H7 (cell line): ENCODE data around the gene ADCY3. TPM values are rescaled to one million over a fixed set of nuclear protein-coding genes. Genes with fewer than 3 reads are reported as not detected.
A peak's percentile ranks its signal among the peaks of the same experiment; 100 is the strongest.

Experiments used
- DNase-seq: peaks from one replicate; pipeline ENCODE4 v3.0.0; 2012
- H3K27me3 ChIP-seq: 2 replicates; pipeline ENCODE4 v1.6.0; 2011; ENCODE audit warnings: mild to moderate bottlenecking, low read length; ENCODE audit not compliant: control insufficient read depth, insufficient read depth
- H3K36me3 ChIP-seq: replicated peaks from 2 replicates; pipeline ENCODE4 v1.5.1; 2011; ENCODE audit warnings: low read length; ENCODE audit not compliant: control insufficient read depth, insufficient read depth
- H3K4me3 ChIP-seq: 2 replicates; pipeline ENCODE4 v1.5.1; 2011; ENCODE audit warnings: low read depth, mild to moderate bottlenecking, control low read depth, low read length, moderate library complexity; ENCODE audit not compliant: insufficient read depth
- total RNA-seq: library from RNA; depleted of rRNA; stranded (reverse); fragments of >200 nt; shearing (Covaris generic); gene quantifications from 2 replicates; pipeline ENCODE4 v1.2.3, GENCODE V29; 2014

Gene ADCY3
- total RNA-seq, 1 experiment from 2014 or later, result 13.1 TPM

DNA sequence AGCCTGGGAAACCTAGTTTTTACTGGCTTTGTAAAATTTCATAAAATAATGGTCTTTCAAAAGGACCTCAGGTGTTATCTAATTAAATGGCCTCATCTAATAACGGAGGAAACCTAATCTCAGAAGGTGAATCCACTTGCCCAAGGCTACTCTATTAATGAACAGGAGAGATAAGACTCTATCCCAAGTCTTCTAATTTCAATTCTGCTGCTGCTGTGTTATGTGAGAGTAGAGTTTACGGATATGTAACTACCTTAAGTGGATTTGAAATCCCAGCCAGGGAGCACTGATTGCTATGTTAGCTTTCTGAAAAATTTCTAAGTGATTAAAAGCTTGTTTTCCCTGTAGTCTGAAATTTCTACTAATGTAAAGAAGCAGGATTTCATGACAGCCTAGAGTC lies 17.2 kb upstream of the ADCY3 start:
- Histone ChIP-seq H3K36me3 (no peaks in the 10 kb centered on the region), H3K27me3 (no peaks in the 10 kb centered on the region), H3K4me3 (no peak overlapping the region)
- DNase-seq, result no peak

DNA sequence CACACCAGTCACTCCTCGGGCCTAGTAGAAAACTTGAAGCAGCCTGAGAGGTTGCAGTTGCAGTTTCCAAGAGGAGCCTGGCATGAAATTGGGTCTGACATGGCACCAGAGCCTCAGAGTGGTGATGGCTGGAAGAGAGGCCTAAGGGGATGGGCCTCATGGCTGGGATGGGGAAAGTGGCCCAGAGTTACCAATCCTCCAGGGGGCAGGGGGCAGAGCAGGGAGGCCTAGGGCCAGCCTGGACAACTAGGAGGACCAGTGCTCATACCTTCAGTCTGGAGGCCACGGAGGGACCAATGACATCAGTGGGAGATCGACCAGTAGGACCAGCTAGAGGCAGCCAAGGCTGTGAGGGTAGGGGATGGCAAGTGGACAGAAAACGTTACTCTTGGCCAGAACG lies 15.1 kb upstream of the ADCY3 start:
- no peak overlapping the region for H3K4me3 ChIP-seq
- no peaks in the 10 kb centered on the region for H3K36me3 ChIP-seq
- H3K27me3 ChIP-seq, result no peaks in the 10 kb centered on the region
- no peak for DNase-seq

DNA sequence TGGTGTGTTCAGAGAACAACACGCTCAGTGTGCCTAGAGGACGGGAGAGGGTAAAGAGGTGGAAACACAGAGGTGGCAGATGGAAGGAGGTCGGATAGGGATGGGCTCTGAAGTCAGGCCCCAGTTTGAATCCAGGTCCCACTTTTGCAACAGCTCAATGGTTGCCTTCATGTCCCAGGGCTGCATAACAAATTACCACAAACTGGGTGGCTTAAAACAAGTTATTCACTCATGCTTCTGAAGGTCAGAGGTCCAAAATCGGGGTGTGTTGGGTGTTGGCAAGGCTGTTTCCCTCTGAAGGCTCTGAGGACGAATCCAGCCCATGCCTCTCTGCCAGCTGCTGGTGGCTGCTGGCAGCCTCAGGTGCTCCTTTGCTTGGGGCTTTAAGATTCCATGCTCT lies 12.7 kb upstream of the ADCY3 start:
- no peak for DNase-seq
- Histone ChIP-seq H3K4me3 (no peak overlapping the region), H3K36me3 (no peaks in the 10 kb centered on the region), H3K27me3 (no peaks in the 10 kb centered on the region)

DNA sequence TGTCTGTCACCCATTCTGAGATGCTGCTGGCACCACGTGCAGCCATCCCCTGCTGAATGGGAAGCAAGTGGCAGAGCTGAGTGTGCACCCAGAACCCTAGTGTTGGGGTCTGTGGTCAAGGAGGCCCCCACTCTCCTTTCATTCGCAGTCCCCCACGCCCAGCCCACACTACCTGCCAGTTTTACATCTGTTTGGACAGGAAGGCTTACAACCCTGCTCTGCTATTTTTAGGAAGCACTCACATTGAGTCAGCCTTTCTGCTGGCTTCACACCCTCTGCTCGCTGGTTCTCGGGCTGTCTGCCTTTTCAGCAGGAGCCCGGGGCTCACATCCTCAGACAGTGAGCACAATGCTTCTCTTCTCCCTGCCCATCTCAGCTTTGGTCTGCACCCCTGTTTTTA lies 10.7 kb upstream of the ADCY3 start:
- Histone ChIP-seq H3K4me3 (no peak overlapping the region), H3K36me3 (no peaks in the 10 kb centered on the region), H3K27me3 (peaks cover 2% of the 10 kb centered on the region; the same call in 1 of the 2 replicates)
- DNase-seq, result no peak

DNA sequence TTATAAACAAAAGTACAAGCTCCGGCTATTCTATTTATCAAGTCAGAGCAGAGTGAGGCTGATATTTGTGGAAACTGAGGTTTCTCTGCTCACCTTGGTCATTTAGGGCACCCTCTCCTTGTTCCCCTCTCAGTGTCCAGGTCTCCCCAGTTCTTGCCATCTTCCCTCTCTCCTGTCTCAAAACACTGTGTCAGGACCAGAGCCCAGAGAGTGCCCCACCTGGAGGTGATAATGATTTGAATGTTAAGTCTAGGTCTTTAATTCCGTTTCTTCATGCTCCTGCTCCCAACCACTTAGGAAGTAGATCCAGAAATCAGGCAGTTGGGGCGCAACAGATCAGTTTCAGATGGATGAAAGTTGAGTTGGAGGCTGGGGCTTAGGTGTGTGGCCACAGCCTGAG lies 9.2 kb upstream of the ADCY3 start:
- no peak overlapping the region for H3K4me3 ChIP-seq
- peaks cover 2% of the 10 kb centered on the region; the same call in 1 of the 2 replicates for H3K27me3 ChIP-seq
- peak; percentile 12 for DNase-seq
- no peaks in the 10 kb centered on the region for H3K36me3 ChIP-seq

DNA sequence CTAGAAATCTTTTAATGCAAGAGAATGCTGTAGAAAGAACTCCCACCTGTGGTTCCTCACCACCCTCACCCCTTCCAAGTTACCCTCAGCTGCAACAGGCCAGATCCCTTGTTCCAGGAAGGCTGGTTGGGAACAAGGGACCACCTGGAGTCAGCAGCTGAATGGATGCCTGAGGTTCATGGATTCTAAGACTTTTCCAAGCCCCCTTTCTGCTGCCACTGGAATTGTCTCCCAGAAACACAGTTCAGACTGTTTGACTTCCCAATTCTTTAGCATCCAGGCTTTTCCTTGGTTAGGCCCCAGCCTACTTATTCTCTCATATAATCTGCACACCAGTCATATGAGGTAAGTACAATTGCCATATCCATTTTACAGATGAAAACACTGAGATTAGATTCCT lies 8.0 kb upstream of the ADCY3 start:
- no peaks in the 10 kb centered on the region for H3K36me3 ChIP-seq
- peaks cover 2% of the 10 kb centered on the region; the same call in 1 of the 2 replicates for H3K27me3 ChIP-seq
- peak; percentile 59 for DNase-seq
- no peak overlapping the region for H3K4me3 ChIP-seq

DNA sequence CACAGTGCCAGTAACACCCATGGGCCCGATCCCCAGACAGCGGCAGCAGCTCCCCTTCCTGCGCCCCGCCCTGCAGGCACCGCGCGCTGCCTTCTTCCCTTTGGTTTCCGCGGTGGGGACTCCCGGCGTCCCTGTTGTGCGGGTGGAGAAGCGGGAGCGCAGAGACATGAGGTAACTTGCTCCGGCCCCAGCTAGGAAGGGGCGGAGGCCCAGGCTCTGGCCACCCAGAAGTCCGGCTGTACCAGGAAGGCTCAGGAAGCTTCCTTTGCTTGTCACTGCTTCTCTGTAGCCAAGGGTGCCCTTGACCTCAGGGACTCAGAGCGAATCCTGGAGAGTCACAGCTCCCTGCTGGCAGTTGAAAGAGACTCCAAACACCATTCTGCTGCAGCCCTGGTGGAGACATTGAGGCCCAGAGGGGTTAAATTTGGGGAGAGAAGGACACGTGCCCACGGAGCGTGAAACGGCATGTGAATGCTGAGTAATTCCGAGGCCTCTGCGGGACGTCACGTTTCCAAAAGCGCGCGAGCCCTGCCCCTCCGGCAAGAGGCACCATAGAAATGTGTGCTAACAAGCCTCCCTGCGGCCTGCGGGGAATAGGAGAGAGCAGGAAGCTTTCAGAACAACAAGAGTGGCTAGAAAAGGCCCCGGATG lies 6.7 kb upstream of the ADCY3 start:
- Histone ChIP-seq H3K4me3 (no peak overlapping the region), H3K36me3 (no peaks in the 10 kb centered on the region), H3K27me3 (peaks cover 2% of the 10 kb centered on the region; the same call in 1 of the 2 replicates)
- peak; percentile 72 for DNase-seq

DNA sequence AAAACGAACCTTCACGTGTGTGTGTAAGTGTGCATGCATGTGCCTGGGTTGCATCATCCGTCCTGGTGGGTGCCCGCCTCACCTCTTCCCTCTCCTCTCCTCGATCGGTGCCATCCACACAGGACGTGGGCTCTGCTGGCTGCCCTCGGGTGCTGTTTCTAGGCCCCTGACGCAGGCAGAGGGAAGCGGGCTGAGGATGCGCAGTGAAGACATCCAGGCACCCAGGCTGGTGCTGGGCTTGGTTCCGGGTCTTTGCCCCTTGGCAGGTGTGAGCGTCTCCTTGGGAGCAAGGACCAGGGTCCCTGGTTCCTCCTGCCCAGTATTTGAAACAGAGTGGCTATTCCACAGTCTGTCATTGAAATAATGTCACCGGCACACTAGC lies 6.2 kb upstream of the ADCY3 start:
- Histone ChIP-seq H3K36me3 (no peaks in the 10 kb centered on the region), H3K4me3 (no peak overlapping the region), H3K27me3 (peaks cover 2% of the 10 kb centered on the region; the same call in 1 of the 2 replicates)
- no peak for DNase-seq

DNA sequence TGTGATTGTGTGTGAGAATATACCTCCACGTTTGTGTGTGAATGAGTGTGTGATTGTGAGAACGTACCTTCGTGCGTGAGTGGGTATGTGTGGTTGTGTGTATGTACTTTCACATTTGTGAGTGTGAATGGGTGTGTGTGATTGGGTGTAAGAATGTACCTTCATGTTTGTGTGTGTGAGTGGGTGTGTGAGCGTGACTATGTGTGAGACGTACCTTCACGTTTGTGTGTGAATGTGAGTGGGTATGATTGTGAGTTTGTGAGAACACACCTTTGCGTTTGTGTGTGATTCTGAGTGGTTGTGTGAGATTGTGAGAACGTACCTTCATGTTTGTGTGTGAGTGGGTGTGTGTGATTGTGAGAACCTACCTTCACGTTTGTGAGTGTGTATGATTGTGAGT lies 5.8 kb upstream of the ADCY3 start:
- Histone ChIP-seq H3K4me3 (no peak overlapping the region), H3K27me3 (peaks cover 4% of the 10 kb centered on the region), H3K36me3 (no peaks in the 10 kb centered on the region)
- no peak for DNase-seq

DNA sequence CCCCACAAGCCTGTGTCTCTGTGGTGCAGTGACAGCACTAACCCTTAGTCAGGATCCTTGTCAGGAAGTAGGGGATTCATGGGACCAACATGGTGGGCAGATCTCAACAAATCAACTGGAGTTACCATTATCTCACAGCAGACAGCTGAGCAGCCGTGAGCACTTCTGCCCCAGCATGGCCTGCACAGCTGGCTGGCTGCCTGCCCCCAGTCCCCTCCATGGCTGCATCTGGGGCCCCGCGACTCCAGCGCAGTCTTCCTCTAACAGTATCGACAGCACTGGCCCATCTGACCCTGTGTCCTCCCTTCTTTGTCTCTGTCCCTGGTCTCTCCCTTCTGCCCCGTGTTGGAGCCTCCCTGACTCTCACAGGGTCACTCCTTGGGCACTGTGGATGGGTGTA lies 4.7 kb upstream of the ADCY3 start:
- peak; percentile 26 for DNase-seq
- H3K27me3 ChIP-seq, result peaks cover 8% of the 10 kb centered on the region
- no peak overlapping the region for H3K4me3 ChIP-seq
- H3K36me3 ChIP-seq, result no peaks in the 10 kb centered on the region

DNA sequence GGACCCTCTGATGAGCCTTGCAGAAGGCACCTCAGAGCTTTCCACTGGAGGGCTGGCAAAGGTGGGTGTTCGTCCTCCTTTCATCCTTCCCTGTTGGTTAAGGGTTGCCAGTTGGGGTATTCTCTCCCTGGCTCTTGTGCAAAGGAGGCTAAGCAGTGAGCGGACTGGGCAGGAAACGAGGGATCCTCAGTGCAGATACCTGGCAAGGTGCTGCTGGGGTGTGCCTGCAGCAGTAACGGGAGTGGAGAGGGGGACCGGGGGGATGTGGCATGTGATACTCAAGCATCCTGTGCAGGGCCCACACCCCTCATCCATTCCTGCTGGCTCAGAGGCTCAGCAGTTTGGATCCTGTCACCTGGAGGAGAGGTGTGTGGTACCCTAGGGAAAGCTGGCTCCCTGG lies 4.2 kb upstream of the ADCY3 start:
- DNase-seq, result no peak
- H3K27me3 ChIP-seq, result peaks cover 9% of the 10 kb centered on the region
- H3K36me3 ChIP-seq, result no peaks in the 10 kb centered on the region
- H3K4me3 ChIP-seq, result no peak overlapping the region

DNA sequence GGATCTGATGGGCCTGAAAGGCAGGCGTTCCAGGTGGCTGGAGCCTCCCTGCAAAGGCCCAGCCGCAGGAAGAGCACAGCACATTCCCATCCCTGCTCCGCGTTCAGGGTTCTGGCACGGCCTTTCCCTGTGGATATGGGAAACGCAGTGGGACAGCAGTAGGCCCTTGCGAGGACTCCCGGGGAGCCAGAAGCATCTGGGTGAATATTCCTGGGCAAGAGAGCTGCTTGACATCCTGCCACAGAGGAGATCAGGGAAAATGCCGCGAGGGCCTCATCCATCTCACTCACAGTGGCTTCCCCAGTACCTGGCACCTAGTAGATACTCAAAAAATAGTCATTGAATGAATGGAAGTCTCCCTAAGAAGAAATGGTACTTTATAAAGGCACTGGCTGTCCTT lies 3.1 kb upstream of the ADCY3 start:
- Histone ChIP-seq H3K4me3 (no peak overlapping the region), H3K27me3 (peaks cover 13% of the 10 kb centered on the region)

DNA sequence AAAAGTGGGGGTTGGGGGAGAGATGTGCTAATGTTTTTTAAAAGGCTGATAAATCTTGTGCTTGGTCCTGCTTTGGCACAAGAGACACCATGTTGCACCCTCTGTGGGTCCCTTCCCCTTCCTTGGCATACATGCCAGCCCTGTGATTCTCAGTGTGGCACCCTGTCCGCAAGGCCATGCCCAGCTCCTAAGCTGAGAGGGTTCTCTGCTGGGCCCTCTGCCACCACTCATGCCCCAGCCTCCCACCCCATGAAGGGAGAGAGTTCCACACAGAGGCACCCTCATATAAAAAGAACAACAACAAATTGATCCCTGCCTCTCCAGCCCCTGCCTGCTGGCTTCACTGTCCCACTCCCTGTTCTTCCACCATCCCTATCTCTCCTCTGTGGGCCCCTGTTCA lies 2.5 kb upstream of the ADCY3 start:
- H3K4me3 ChIP-seq, result no peak overlapping the region
- H3K27me3 ChIP-seq, result peaks cover 13% of the 10 kb centered on the region
- DNase-seq, result peak; percentile 5
- H3K36me3 ChIP-seq, result peaks cover 3% of the 10 kb centered on the region

More for the DNA sequence above, 3.1 kb upstream of the ADCY3 start:
- DNase-seq, result peak; percentile 19
- H3K36me3 ChIP-seq, result peaks cover 3% of the 10 kb centered on the region

DNA sequence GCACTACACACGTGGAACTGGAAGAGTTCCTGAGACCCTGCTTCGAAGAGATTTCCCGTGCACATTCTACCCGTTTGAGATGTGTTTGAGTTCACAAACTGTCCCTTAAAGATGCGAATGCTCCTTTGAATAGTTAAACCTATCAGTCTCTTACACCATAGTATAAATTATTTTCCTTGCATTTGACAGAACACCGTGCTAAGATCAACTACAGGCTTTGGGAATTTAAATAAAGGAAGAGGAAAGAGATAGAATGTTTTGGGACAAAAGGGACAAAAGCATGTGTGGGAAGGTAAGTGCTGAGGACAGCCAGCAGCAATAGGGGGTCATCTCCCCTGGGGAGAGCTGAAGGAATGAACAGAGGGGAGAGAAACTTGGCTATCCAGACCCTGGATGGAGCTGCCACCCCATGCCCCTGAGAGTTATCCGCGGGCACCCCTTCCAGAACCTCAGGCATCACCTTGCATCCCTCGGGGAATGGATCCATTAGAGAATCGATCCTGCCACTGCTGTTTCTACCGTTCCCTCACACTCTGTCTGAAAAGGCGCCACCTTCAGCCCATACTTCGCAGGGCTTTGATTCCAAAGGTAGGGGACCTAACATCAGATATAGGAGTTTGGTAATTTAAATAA lies 888 bp upstream of the ADCY3 start:
- peak; percentile 78 for DNase-seq
- Histone ChIP-seq H3K4me3 (peak overlapping the region; percentile 49), H3K27me3 (peaks cover 11% of the 10 kb centered on the region), H3K36me3 (peaks cover 3% of the 10 kb centered on the region)

DNA sequence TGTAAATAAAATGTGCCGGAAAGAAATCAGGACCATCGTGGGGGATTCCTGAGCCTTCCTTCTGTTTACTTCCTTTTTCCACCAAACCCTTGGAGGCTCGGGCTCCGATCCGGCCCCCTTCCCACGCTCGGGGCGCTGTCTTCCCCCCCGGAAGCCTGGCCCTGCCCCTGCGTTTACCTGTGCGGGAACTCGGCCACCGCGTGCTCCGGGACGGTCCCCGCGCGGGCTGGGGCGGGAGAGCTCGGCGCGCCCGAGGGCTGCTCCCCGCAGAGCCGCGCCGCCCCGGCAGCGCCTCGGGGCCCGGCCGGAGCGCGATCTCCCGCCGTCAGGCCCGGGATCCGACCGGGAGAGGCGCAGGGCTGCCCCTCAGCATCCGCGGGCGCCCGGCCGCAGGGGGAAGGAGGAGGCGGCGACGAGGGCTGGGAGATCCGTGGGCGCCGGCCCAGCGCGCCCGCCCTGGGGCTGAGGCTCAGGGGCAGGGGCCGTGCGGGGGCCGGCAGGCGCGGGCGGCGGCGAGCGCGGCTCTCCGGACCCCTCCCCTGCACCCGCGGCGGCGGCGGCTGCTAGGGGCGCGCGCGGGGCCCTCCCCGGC lies 435 bp downstream of the ADCY3 start:
- Histone ChIP-seq H3K27me3 (peaks cover 11% of the 10 kb centered on the region), H3K36me3 (peaks cover 3% of the 10 kb centered on the region), H3K4me3 (peak overlapping the region; percentile 49)
- DNase-seq, result peak; percentile 92
